Panc1 (cell line): ENCODE data around the gene SCUBE2. TPM values are rescaled to one million over a fixed set of nuclear protein-coding genes. Genes with fewer than 3 reads are reported as not detected.

Experiments
- ATAC-seq: fragments of 200-7000 bp; cut with Tn5 transposase; 2 replicates; pipeline ENCODE4 v1.9.1; 2020; ENCODE audit warnings: mild to moderate bottlenecking, moderate library complexity
- BruUV-seq: library from RNA; stranded (reverse); fragments of 400-500 nt; replicated peaks from 2 replicates; lab custom pipeline; 2021; lab: Mats Ljungman, UMichigan
- CTCF ChIA-PET: fragments of 300-600 bp; sonication (Branson Sonifier 250); formaldehyde crosslinking; loops from one replicate; lab custom pipeline; 2022; ENCODE audit warnings: antibody characterized with exemption; lab: Charles Lee
- POLR2A ChIA-PET: fragments of 300-600 bp; sonication (Branson Sonifier 250); formaldehyde crosslinking; loops from one replicate; lab custom pipeline; 2022; ENCODE audit warnings: antibody characterized with exemption; lab: Charles Lee
- DNase-seq: peaks from one replicate; pipeline ENCODE4 v3.0.0-alpha.2; 2010; ENCODE audit warnings: low read depth, low spot score
- H3K27ac ChIP-seq: 2 replicates; pipeline ENCODE4 v1.5.1; 2011; ENCODE audit warnings: mild to moderate bottlenecking, low read length, inconsistent platforms
- H3K27me3 ChIP-seq: fragments of 200-500 bp; sonication (Bioruptor generic); 2 replicates; pipeline ENCODE4 v1.6.0; 2014; ENCODE audit warnings: low read length, inconsistent platforms; ENCODE audit not compliant: control insufficient read depth, insufficient read depth
- H3K36me3 ChIP-seq: fragments of 200-500 bp; sonication (Bioruptor generic); 2 replicates; pipeline ENCODE4 v1.5.1; 2014; ENCODE audit warnings: inconsistent platforms, mild to moderate bottlenecking, low read length, moderate library complexity; ENCODE audit not compliant: control insufficient read depth, insufficient read depth
- H3K4me1 ChIP-seq: 2 replicates; pipeline ENCODE4 v1.5.1; 2011; ENCODE audit warnings: inconsistent platforms, mild to moderate bottlenecking, low read length, moderate library complexity; ENCODE audit not compliant: control insufficient read depth, insufficient read depth
- H3K4me3 ChIP-seq, 2 experiments: 2 replicates each; pipeline ENCODE4 v1.5.1; 2011 to 2012; ENCODE audit warnings: low read depth in 2 of 2, low read length in 2 of 2, mild to moderate bottlenecking in 2 of 2, inconsistent platforms in 1 of 2, moderate library complexity in 1 of 2
- H3K9me3 ChIP-seq: fragments of 200-500 bp; sonication (Bioruptor generic); 2 replicates; pipeline ENCODE4 v1.5.1; 2014; ENCODE audit warnings: low read depth, mild to moderate bottlenecking, inconsistent platforms, low read length, moderate library complexity; ENCODE audit not compliant: control insufficient read depth, insufficient read depth
- CTCF ChIP-seq: fragments of 450-650 bp; IDR thresholded peaks from 2 replicates; pipeline ENCODE4 v1.5.1; 2017; ENCODE audit warnings: mild to moderate bottlenecking
- POLR2AphosphoS5 ChIP-seq: IDR thresholded peaks from 2 replicates; pipeline ENCODE4 v1.6.1; 2012; ENCODE audit warnings: mild to moderate bottlenecking, low read depth, low read length, moderate library complexity
- REST ChIP-seq, 2 experiments: IDR thresholded peaks; 2 replicates each; pipeline ENCODE4 v1.6.1; 2011 to 2012; ENCODE audit warnings: low read depth in 2 of 2, control low read depth in 1 of 2, low read length in 1 of 2, mild to moderate bottlenecking in 1 of 2, moderate library complexity in 1 of 2; ENCODE audit not compliant: insufficient read depth in 1 of 2
- SIN3A ChIP-seq: IDR thresholded peaks from 2 replicates; pipeline ENCODE4 v1.6.1; 2012; ENCODE audit warnings: low read depth, mild to moderate bottlenecking, low read length, moderate library complexity, borderline replicate concordance; ENCODE audit not compliant: insufficient read depth
- TCF7L2 ChIP-seq: IDR thresholded peaks from 2 replicates; pipeline ENCODE4 v1.6.1; 2011; ENCODE audit warnings: mild to moderate bottlenecking, low read depth, low read length, inconsistent platforms
- in situ Hi-C: cut with HindIII; loops from 2 replicates; pipeline ENCODE4 v1.10.0; 2016; ENCODE audit warnings: low sequenced_read_pairs, low pct_unique_long_range_greater_than_20kb
- intact Hi-C: fragments of 100-400 bp; cut with micrococcal nuclease; formaldehyde crosslinking; loops from one replicate; pipeline ENCODE4 v1.10.0; 2022; ENCODE audit not compliant: unreplicated experiment
- total RNA-seq: library from RNA; stranded (reverse); gene quantifications from one replicate; pipeline ENCODE4 v1.2.1, GENCODE V29; 2021; ENCODE audit not compliant: unreplicated experiment

SCUBE2 gene
- total RNA-seq, 1 experiment from 2014 or later: 2.8 TPM

- DNase-seq (no peak), ATAC-seq (no peak)
- Histone ChIP-seq H3K27ac (no peak overlapping the region), H3K27me3 (no peaks in the 10 kb centered on the region), H3K4me3 (no peak overlapping the region), H3K36me3 (no peaks in the 10 kb centered on the region), H3K4me1 (peaks cover 22% of the 10 kb centered on the region), H3K9me3 (no peaks in the 10 kb centered on the region)
- CTCF ChIA-PET: interaction anchor here (0.8 to 1.4 kb wide), 2 partner anchors 9 to 18 kb away, joined by 3 to 4 read pairs; no protein-coding TSS in a partner anchor
- POLR2A ChIA-PET: interaction anchor here (0.6 kb wide), 1 partner anchor 340 kb away, joined by 8 read pairs; no protein-coding TSS in a partner anchor
- intact Hi-C loops: no loop called here
- in situ Hi-C loops: no loop called here
- BruUV-seq: no TSS peak
- TF ChIP-seq REST (IDR thresholded peaks at IDR 0.05; ENCODE audit: insufficient read depth in 1 of 2, low read depth in 2 of 2, low read length in 1 of 2) (no peak), CTCF (no peak), SIN3A (no peak), POLR2AphosphoS5 (no peak), TCF7L2 (no peak)
Measured at GRCh38 chr11:8998017-8998416, 93.4 kb downstream of the SCUBE2 start.

- H3K4me3 ChIP-seq: no peak overlapping the region
- intact Hi-C loops (no loop called here), in situ Hi-C loops (no loop called here)
- no peak overlapping the region for H3K27ac ChIP-seq
- no peak for TF ChIP-seq REST (IDR thresholded peaks at IDR 0.05; ENCODE audit: insufficient read depth in 1 of 2, low read depth in 2 of 2, low read length in 1 of 2)
- TF ChIP-seq CTCF: no peak
- no peak for TF ChIP-seq TCF7L2
- no peak for TF ChIP-seq SIN3A
- TF ChIP-seq POLR2AphosphoS5: no peak
- H3K4me1 ChIP-seq: peaks cover 16% of the 10 kb centered on the region
- no peaks in the 10 kb centered on the region for H3K9me3 ChIP-seq
- BruUV-seq: no TSS peak
- POLR2A ChIA-PET: interaction anchor here (0.6 kb wide), 1 partner anchor 341 kb away, joined by 8 read pairs; no protein-coding TSS in a partner anchor
- CTCF ChIA-PET: interaction anchor here (0.7 to 1.4 kb wide), 3 partner anchors 10 to 18 kb away, joined by 3 to 10 read pairs (median 4); no protein-coding TSS in a partner anchor
- DNase-seq (no peak), ATAC-seq (no peak)
- H3K36me3 ChIP-seq: no peaks in the 10 kb centered on the region
- no peaks in the 10 kb centered on the region for H3K27me3 ChIP-seq
Measured at GRCh38 chr11:8997451-8997850, 93.9 kb downstream of the SCUBE2 start.
